A549 treated with dexamethasone at 1 μM for 4 hours (cell line): Measurements from ENCODE around the gene DLL1. TPM values are rescaled to one million over a fixed set of nuclear protein-coding genes. Genes with fewer than 3 reads are reported as not detected.

ENCODE experiments used
- total RNA-seq: library from RNA; stranded (reverse); fragments of 200-300 nt; extraction: Qiagen RNA extraction; gene quantifications from 5 replicates; pipeline ENCODE4 v1.2.3, GENCODE V29; 2022

Gene DLL1
- total RNA-seq: 0.18 to 0.33 TPM (median 0.24 TPM) in 5 replicates

GRCh38 chr6:170290296-170291128, at the start of gene DLL1:
DLL1 (minus strand) TSS chr6:170291078; CDS start chr6:170290139, 939 bp downstream.

GRCh38 chr6:170306324-170307079, 15.6 kb upstream of the DLL1 start, which contains the start of gene FAM120B:
FAM120B (plus strand) TSS chr6:170306758; CDS start chr6:170317391, 10,633 bp downstream.

Other genes starting within 250 kb of the DLL1 start
- gene FAM120B, start 15.7 kb upstream of the DLL1 start, total RNA-seq: 8.8 to 12.7 TPM (median 11.9 TPM) in 5 replicates